Activated CD4-positive, CD25-positive, alpha-beta regulatory T cell treated with anti-CD3 and anti-CD28 coated beads, Interleukin-2, amount 50 U/mL, for 16 hours (primary cell): Measurements from ENCODE around the gene HDAC9.

Source experiments
- DNase-seq: peaks from one replicate; pipeline ENCODE4 v3.0.0-alpha.2; 2020; ENCODE audit warnings: low read depth, low spot score

HDAC9 gene

GRCh38 chr7:18521945-18522566 lies 26.5 kb downstream of the HDAC9 start:
- no peak for DNase-seq

DNA sequence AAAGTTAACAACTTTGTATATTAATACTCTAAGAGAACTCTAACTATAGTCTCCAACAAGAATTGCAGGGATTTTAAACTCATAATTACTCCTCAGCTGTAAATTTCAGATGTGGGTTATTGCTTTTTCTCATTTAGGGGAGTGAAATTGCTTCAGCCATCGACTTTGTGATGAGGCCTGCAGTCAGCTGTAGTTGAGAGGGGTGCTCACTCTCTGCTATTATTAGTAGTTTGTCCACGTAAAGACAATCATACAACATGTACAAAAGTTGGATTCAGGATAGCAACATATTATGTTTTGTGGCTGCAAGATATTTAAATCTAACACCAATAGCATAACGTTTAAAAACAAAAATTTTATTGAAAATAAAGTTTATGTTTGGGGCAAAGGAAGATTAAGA lies 28.7 kb downstream of the HDAC9 start:
- DNase-seq, result no peak

DNA sequence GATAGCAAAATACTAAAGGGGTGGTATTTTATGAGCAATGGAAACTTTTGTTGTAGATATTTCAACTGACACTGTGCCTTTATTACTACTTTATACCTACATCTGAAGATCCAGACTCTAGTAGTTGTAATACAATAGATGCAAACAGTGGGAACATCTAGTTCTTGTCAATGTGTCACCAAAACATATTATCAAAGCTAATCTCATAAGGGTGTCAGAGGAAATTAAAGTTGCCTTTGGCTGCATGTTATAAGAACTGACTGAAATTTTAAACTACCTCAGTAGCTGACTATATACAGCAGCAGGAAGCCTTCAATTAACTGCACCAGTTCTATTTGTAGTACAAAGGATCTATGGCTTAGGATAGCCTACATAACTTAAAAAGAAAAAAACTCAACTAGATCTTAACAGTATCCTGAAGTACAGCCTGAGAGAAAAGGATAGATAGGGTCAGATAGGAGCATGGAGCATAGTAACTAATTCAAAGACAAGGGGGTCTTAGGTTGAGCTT lies 30.9 kb downstream of the HDAC9 start:
- no peak for DNase-seq

DNA sequence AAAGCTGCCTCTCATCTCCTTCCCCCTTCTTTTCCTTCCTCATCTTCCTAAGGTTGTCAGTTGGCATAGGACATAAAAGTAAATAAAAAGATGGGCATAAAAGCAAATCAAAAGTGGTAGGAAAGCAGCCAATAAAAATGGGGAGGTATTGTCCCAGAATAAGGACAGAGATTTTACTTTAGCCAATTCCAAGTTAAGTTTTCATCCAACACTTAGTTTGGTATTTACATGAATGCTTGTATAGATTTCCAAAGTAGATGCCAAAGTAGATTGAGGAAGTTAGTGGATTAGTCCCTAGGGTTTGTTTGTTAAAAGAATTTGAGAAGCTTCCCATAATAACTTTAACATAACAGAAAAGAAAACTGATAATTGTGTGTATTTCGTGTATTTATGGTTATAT lies 33.7 kb downstream of the HDAC9 start:
- DNase-seq, result no peak

- no peak for DNase-seq
These were observed 35.0 kb downstream of the HDAC9 start for GRCh38 chr7:18530224-18531179.

GRCh38 chr7:18531539-18531938 lies 36.0 kb downstream of the HDAC9 start:
- DNase-seq, result no peak

GRCh38 chr7:18532813-18533212 lies 37.3 kb downstream of the HDAC9 start:
- DNase-seq, result no peak

- no peak for DNase-seq
These were observed 38.9 kb downstream of the HDAC9 start for GRCh38 chr7:18534481-18534880.

GRCh38 chr7:18535810-18536415 lies 40.4 kb downstream of the HDAC9 start:
- DNase-seq, result no peak

DNA sequence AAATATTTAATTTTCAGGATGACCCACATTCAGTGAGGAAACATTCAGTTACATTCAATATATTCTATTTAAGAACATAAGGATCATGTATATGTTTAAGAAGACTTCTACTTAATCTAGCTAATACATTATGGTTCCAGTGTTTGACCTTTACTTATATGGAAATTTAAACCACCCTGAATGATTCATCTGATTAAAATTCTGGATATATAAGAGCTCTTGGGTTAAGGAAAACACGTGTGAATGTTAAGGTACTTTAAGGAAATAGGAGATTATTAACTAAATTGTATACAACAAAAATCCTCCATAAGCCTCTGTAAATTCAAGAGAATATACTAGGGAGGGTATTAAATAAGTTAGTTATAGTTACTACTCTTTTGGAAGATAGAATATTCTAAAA lies 40.9 kb downstream of the HDAC9 start:
- no peak for DNase-seq

- no peak for DNase-seq
These were observed 43.2 kb downstream of the HDAC9 start for GRCh38 chr7:18538554-18539250.

DNA sequence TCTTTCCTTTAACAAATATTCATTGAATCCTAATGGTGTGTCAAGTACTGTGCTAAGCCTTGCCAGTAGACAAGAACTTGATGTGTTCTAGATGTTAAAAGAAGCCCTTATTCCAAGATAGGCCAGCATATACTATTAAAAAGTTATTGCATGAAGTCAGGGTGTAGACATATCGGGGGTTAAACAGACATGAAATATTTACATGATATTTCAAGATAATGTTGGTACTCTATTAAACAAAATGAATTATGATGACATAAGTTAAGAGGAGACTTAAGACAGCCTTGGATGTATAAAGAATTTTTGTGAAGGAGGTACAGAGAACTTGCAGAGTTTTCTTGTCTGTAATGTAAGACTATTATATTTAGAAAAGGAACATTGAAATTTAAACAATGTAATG lies 44.8 kb downstream of the HDAC9 start:
- no peak for DNase-seq

DNA sequence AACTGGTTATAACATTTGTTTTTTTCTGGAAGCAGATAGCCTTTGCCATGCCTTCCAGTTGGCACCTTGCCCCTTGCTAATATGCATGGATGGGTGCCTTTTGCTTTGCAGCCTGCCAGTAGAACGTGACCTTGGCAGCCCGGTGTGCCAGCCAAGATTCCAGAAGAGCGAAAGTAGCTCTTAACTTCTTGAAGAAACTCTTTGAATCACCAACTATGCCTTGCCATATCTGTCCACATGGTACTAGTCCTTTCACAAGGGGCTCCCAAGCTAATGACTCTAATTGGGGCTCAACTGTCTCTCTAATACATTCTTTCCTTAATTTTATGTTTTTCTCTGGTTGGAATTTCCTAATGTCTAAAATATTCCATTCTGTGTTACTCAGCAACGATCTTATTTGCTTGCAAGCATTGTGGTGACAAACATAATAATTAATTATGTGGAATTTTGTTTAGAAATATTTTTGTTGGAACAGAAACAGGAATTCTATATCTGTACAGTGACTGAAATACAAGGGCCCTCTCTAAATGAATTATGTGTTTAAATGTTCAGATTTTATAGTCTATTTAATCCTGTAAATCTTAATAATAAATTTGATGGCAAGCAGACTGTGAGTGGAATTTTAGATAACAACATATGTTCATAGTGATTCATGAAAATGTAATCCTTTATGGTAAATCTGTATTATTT lies 45.8 kb downstream of the HDAC9 start:
- no peak for DNase-seq

DNA sequence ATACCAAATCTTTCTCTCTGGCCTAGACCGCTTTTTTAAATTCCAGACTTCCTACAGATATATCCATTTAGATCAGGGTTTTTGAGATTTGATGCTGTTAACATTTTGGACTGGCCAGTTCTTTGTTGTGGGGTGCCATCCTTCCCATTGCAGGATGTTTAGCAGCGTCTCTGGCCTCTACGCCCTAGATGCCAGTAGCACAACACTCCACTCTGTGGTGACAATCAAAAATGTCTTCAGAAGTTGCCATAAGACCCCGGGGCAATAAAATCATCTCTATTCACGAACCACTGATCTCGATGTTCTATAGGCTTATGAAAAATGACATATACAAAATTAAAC lies 46.3 kb downstream of the HDAC9 start:
- DNase-seq, result no peak

DNA sequence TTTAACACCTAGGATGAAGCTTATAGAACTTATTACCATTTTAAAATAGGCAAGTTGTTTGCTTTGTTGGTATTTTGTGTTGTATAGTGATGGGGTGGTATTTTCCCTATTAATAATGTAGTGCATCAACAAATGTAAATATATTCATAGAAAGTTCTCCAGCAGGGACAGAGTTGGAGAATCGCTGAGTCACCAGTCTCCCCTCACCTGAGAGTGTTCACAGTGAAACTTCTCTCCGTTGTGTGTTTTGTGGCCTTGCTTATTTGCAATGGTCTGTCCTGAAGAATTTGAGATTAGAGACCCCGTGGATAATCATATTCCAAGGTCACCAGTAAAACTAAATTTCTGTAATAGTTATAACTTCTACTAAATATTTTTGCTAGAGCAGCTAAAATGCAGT lies 51.0 kb downstream of the HDAC9 start:
- no peak for DNase-seq

DNA sequence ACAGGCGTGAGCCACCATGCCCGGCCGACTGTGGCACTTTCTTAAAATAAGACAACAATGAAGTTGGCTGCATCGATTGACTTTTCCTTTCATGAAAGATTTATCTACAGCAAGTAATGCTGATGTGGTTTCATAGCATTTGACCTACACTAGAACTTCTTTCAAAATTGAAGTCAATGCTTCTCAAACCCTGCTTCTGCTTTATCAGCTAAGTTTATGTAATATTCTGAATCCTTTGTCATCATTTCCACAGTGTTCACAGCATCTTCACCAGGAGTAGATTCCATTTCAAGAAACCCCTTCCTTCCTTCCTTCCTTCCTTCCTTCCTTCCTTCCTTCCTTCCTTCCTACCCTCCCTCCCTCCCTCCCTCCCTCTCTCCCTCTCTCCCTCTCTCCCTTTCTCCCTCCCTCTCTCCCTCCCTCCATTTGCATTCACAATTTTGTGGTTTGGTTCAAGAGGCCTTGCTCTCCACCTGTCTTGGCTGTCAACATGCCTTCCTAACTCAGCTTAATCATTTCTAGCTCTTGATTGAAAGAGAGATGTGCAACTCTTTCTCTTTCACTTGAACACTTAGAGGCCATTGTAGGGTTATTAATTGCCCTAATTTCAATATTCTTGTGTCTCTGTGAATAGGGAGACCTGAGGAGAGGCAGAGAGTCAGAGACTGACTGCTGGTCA lies 52.1 kb downstream of the HDAC9 start:
- no peak for DNase-seq

DNA sequence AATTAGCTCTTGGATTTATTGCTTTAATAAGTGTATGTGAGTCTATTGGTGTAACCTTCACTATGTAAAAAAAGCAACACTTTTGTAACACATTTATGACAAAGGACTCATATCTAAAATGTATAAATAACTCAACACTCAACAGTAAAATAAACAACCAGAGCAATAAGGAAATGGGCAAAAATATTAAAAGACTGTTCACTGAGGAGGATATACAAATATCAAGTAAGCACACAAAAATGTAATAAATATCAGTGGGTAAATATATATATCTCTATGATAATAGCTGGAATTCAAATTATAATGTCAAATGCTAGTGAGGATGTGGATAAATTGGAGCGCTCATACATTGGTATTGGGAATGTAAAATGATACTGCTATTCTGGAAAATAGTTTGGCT lies 53.0 kb downstream of the HDAC9 start:
- no peak for DNase-seq

- DNase-seq, result no peak
These were observed 55.0 kb downstream of the HDAC9 start for GRCh38 chr7:18550574-18550973.

DNA sequence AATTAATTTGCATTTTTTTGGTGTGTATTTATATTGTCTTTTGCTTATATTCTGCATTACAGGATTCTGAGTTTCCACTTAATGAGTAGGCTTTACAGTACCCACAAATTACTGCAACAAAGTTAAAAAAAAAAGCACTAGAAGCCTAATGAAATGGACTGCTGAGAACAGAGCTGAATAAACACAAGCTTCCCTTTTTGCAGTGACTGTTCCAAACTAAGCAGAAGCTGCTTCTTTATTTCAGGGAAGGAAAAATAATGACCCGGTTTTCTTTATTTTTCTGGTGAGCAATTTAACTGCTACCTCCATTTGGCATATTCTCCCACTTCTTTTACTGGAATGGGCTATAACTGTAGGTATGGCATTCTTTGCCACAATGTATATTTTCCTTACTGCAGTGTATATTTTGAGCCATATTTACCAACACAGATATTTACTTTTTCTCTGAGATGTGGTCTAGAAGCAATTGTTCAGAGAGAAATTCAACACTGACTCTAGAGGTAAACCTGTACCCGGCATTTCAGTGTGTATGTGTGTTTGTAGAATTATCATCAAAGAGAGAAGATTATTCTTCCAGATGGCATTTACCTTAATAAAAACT lies 56.9 kb downstream of the HDAC9 start:
- no peak for DNase-seq

GRCh38 chr7:18552943-18553604 lies 57.5 kb downstream of the HDAC9 start:
- no peak for DNase-seq
